Frontal cortex (tissue), 4 donors: Measurements from ENCODE around the gene NDUFS4. TPM values are rescaled to one million over a fixed set of nuclear protein-coding genes. Genes with fewer than 3 reads are reported as not detected.
"Not testable (repeated sequence)": the region's sequence is repeated elsewhere in the genome, so short reads cannot be mapped to it uniquely, and the experiment has no call there.

Experiments
- DNase-seq, 2 donors: peaks; one replicate each; pipeline ENCODE4 v3.0.0; 2012; ENCODE audit warnings: low spot score in 2 of 2
- FAIRE-seq: peaks from 2 replicates; lab custom pipeline; 2012; peaks lifted over from hg19 to GRCh38; lab: Jason Lieb, UNC
- total RNA-seq: library from RNA; depleted of rRNA; stranded (reverse); fragments of >200 nt; gene quantifications from one replicate; pipeline ENCODE4 v1.2.3, GENCODE V29; 2014
- donor health status: control.
- donor health status: control.
- donor health status: control.

Gene NDUFS4
- 73.4 TPM for total RNA-seq

DNA sequence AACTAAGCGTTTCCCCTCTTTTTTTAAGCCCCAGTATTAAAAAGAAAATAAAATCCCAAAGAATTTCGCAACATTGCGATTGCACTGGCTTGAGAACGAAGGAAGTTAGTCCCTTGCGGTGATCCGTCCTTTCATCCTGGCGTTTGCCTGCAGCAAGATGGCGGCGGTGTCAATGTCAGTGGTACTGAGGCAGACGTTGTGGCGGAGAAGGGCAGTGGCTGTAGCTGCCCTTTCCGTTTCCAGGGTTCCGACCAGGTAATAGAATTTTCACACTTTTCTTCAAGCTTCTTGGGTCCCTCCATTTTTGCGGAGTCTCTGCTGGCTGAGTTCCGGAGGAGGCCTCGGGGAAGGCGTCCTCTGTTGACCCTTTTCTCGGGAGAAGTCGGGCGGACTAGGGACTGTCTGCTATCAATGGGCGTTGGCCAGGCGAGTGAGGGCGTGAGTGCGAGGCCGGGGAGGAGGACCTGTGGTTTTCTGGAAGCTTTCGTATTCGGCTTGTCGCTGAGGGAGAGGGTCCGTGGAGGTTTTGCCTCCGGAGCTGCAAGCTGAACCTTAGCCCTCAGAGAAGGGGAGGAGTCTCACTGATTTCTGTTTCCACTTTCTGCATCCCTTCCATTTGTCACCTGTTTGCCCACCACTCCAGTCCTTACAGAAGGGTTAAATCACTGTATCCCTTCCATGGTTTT lies at the start of gene NDUFS4:
TSS of gene NDUFS4 (plus strand) at position 134 of the 686 bp plus-strand sequence. CDS start at position 158, 24 bp downstream.
- peak; percentile 33 to 35 for DNase-seq
- FAIRE-seq, result no peak

- DNase-seq (no peak), FAIRE-seq (no peak)
Measured at GRCh38 chr5:53512539-53512938, 47.9 kb upstream of the NDUFS4 start.

DNA sequence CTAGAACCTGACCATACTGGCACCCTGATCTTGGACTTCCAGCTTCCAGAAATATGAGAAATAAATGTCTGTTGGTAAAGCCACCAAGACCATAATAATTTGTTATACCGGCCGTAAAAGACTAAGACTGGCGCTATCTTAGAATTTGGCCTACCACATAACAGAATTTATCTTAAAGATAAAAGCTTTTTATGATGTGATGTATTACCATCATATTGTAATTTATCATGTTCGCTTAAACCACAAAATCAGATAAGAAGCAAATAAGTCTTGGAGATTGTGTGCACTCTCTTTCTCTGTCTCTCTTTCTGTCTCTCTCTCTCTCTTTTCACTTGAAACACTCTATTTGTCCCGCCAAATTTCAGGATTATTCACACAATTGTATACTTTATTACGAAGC lies 44.5 kb upstream of the NDUFS4 start:
- FAIRE-seq (no peak), DNase-seq (no peak)

DNA sequence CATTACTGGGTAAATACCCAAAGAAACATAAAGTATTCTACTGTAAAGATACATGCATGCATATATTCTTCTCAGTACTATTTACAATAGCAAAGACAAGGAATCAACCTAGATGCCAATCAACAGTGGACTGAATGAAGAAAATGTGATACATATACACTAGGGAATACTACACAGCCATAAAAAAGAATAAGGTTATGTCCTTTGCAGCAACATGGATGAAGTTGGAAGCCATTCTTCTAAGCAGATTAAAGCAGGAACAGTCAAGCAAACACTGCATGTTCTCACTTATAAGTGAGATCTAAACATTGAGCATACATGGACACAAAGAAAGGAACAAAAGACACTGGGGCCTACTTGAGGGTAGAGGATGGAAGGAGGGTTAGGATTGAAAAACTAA lies 39.6 kb upstream of the NDUFS4 start:
- FAIRE-seq, result no peak

GRCh38 chr5:53537711-53538110 lies 22.7 kb upstream of the NDUFS4 start:
- FAIRE-seq, result no peak

More for the DNA sequence above, 39.6 kb upstream of the NDUFS4 start:
- DNase-seq, result no peak

DNA sequence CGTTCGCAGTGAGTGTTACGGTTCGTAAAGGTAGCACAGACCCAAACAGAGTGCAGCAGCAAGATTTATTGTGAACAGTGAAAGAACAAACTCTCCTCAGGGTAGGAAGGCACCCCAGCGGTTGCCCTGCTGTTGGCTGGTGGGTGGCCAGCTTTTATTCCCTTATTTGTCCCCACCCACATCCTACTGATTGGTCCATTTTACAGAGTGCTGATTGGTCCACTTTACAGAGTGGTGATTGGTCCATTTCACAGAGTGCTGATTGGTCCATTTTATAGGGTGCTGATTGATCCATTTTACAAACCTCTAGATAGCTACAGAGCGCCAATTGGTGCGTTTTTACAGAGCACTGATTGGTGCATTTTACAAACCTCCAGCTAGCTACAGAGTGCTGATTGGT lies 19.7 kb upstream of the NDUFS4 start:
- FAIRE-seq, DNase-seq: not testable (repeated sequence)

More at GRCh38 chr5:53537711-53538110, 22.7 kb upstream of the NDUFS4 start:
- no peak for DNase-seq

- FAIRE-seq (no peak), DNase-seq (no peak)
Measured at GRCh38 chr5:53541859-53542258, 18.6 kb upstream of the NDUFS4 start.

- FAIRE-seq, result no peak
Measured at GRCh38 chr5:53542926-53543325, 17.5 kb upstream of the NDUFS4 start.

DNA sequence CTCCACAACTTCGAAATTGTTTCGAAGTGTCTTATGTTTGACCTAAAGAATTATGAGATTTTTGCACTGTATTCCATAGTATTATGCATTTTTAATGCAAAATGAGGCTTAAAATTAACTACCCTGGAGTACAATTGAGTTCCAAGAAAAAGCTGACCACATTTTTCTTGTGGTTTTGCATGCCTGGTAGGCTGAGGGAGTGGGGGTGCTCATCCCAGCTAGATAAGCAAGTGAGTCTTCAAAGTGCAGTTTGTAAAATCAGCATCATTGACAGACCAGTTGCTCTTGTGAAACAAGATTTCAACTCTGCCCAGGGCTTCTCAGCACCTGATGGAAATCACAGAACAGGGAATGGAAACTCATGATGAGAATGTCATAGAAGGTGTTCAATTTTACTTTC lies 17.0 kb upstream of the NDUFS4 start:
- FAIRE-seq (no peak), DNase-seq (no peak)

More at GRCh38 chr5:53542926-53543325, 17.5 kb upstream of the NDUFS4 start:
- DNase-seq, result no peak

GRCh38 chr5:53545744-53546143 lies 14.7 kb upstream of the NDUFS4 start:
- FAIRE-seq (no peak), DNase-seq (no peak)

DNA sequence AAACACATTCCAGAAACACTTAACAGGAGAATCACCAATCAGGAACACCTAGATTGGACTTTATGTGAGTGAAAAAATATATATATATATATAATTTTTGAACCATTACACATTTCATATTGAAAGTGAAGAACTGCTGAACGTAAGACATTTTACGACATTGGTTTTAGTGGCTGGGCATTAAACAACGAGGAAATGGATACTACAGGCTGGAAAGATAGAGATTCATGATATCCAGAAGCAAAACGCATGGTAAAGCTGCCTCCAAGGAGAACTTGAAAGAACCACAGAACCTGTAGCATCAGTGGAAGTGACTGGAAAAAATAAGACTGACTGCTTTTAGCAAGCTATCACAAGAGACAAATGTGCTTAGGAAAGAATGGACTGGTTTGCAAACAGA lies 13.2 kb upstream of the NDUFS4 start:
- FAIRE-seq (no peak), DNase-seq (no peak)

DNA sequence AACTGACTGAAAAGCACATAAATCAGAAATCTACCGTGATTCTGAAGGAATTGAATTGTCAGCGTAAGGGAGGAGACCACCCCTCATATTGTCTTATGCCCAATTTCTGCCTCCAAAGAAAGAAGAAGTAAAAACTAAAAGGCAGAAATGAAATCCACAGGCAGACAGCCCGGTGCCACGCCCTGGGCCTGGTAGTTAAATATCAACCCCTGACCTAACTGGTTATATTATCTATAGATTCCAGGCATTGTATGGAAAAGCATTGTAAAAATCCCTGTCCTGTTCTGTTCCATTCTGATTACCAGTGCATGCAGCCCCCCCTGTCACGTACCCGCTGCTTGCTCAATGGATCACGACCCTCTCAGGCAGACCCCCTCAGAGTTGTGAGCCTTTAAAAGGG lies 11.9 kb upstream of the NDUFS4 start:
- not testable (repeated sequence) for FAIRE-seq

DNA sequence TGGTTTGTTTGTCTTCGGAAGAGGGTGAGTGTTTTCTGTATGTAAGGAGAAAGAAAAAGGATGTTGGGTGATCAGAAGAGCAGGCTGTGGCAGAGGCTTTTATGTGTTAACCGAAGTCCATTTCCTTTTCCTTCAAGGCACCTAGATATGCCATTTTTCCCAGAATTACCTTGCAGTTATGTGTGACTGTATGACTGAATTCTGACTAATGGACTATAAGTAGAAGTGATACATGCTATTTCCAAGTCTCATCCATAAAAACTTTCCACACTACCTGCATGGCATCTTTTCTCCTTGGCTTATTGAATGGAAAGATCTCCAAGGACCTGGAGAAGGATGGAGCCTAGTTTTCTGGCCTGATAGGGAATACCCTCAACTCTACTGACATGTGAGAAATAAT lies 10.6 kb upstream of the NDUFS4 start:
- DNase-seq (no peak), FAIRE-seq (no peak)

More for the DNA sequence above, 11.9 kb upstream of the NDUFS4 start:
- DNase-seq, result not testable (repeated sequence)

DNA sequence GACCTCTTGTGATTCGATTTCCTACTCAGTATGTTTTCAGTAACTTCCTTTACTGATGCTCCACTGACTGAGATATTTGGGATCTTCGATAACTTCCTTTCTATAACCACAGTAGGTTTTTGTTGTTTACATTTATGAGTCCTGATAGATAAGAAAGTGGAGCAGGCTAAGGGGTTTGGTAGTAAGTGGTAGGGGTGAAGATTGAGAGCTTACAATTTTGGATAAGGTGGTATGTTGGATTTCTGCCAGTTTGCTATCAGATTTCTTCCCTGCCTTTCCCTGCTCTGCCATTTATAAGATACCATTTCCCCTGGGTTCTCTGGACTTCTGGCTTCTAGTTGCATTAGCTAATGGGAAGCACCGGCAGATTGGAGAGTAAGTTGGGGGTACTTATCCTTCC lies 7.9 kb upstream of the NDUFS4 start:
- no peak for FAIRE-seq
- DNase-seq, result no peak

DNA sequence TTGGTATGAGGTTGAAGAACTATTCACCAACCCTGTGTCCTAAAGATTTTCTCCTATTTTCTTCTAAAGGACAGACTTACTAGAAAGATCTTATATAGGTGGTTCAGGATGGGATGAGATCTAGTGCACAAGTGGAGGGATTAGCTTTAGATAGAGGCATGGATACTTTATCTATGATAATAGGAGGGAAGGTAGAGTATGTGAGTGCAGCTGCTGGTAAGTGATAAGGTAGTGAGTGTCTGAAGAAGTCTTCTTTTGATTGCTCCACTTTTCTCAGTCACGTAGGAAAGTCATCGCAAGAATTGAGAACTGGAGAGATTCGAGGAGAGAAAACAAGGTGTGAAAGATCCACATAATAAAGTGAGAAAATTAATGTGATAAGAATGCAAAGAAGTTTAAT lies 6.0 kb upstream of the NDUFS4 start:
- DNase-seq (no peak), FAIRE-seq (no peak)

- FAIRE-seq, result no peak
- DNase-seq, result no peak
Measured at GRCh38 chr5:53555160-53555559, 5.3 kb upstream of the NDUFS4 start.

GRCh38 chr5:53556001-53556400 lies 4.4 kb upstream of the NDUFS4 start:
- no peak for FAIRE-seq

DNA sequence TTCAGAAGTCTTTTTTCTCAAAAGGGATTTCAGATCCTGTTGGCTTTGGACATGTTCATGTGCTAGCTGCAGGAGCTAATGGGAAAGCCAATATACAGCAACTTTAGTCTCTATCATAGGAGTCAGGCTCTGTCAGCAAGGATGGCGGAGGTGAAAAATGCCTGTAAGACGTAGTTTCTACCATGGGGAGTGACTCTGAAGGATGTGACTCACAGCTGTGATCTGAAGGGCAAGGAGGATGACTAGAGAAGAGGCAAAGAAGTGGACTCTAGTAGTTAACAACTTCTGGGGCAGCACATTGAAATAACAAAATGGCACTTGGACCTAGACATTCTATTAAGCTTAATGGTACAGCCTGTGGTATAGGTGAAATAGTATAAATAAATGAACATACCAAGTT lies 3.1 kb upstream of the NDUFS4 start:
- FAIRE-seq (no peak), DNase-seq (no peak)

More at GRCh38 chr5:53556001-53556400, 4.4 kb upstream of the NDUFS4 start:
- DNase-seq, result no peak

- FAIRE-seq (no peak), DNase-seq (no peak)
Measured at GRCh38 chr5:53558966-53559365, 1.5 kb upstream of the NDUFS4 start.

DNA sequence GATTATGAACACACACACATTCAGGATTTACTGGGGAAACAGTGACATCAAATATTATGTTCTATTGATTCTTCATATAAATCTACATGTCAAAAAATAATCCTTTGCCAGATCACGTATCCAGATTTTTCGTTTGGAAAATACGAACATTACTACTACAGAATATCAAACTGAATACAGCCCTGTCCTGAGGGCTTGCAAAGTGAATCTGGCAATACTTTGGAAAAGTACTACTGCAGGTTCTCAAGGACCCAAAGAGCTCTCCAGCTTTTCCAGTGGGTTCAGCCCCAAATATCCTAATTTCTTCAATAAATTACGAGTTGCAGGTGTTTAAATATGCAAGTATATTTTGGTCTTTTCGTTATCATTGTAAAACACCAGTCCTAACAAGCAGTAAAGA lies 411 bp upstream of the NDUFS4 start:
- DNase-seq (peak; percentile 3 to 12), FAIRE-seq (no peak)

DNA sequence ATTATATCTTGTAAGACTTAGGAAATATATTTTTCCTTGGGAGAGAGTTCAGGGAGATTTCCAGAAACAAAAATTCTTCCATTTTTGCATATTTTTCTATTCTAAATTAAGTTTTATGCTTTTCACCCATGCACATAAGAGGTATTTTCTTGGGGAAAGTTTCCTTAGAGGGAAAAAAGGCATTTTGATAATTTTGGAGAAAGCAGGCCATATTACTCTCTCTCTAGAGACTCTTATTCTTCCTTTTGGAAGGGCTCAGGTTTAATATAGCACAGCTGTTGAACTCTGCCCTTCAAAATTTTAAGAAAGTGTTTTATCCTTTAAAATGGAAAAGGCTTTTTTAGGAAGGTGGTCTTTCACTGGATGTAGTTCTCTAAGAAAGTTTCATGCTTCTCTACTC lies 8.0 kb downstream of the NDUFS4 start:
- FAIRE-seq, result no peak
- no peak for DNase-seq

- FAIRE-seq (no peak), DNase-seq (no peak)
Measured at GRCh38 chr5:53568871-53569270, 8.4 kb downstream of the NDUFS4 start.
